ENCODE measurements around the gene HOXA9. TPM values are rescaled to one million over a fixed set of nuclear protein-coding genes. Genes with fewer than 3 reads are reported as not detected.

The HOXA9 gene
- total and polyA plus RNA-seq, 2 of the 8 experiments (the other 6 are each of a cell fraction or from before 2014, with no cell fraction given): not detected

DNA sequence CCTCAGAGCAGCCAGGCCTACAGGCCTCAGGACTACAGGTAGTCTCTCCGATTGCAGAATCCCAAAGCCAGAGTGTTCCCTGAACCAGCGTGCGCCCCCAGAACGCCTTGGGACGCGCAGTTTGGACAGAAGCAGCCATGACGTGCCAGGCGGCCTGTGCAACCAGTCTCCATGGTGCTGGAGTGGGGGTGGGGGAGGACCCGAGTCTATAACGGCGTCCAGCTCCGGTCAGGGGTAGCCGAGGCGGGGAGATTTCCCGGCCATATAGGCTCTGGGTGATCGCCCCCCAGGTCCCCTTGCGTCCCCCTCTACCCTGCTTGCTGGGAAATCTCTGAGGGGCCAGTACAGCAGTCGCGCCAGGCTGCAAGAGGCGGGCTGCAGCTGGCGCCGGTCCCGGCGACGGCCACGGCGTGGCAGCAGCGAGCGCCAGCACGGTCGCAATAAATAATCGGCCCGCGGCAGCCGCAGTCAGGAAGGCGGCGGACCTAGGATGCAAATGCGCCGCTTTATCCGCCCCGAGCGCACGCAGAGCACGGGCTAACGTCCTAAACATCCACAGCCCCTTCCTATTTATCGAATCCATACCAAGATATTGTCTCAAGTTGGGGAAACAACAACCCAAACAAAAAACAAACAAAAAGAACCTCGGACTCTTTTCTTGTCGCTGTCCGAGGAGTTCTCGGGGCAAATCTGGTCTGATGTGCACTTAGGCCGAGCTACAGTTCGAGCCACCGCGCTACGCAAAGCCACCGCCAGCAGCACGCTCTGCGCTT lies 14.6 kb downstream of the HOXA9 start (continued):
- TF ChIP-seq CHD2 (IDR thresholded peaks at IDR 0.05; ENCODE audit: low read length): no peak
- no peak for TF ChIP-seq POLR2AphosphoS5 (IDR thresholded peaks at IDR 0.05; ENCODE audit: low read depth, low read length)
- no peak for TF ChIP-seq SIX5 (IDR thresholded peaks at IDR 0.05; ENCODE audit: low read depth, low read length)
- no peak for TF ChIP-seq TEAD4 (IDR thresholded peaks at IDR 0.05; ENCODE audit: low read depth, low read length)
- no peak for TF ChIP-seq ZNF274 (IDR thresholded peaks at IDR 0.05; ENCODE audit: borderline replicate concordance, extremely low read depth, low read length)
- TF ChIP-seq BCL11A (IDR thresholded peaks at IDR 0.05; ENCODE audit: low read depth in 2 of 2, low read length in 2 of 2): no peak
- no peak for TF ChIP-seq SAP30 (IDR thresholded peaks at IDR 0.05; ENCODE audit: insufficient read depth, insufficient replicate concordance, low read length)
- TF ChIP-seq KDM1A (IDR thresholded peaks at IDR 0.05; ENCODE audit: borderline replicate concordance, low read length): no peak
- TF ChIP-seq KDM5A (IDR thresholded peaks at IDR 0.05; ENCODE audit: low read length): no peak
- TF ChIP-seq RXRA (IDR thresholded peaks at IDR 0.05; ENCODE audit: insufficient read depth, low read depth, low read length): no peak
- no peak for TF ChIP-seq BRCA1 (IDR thresholded peaks at IDR 0.05; ENCODE audit: low read depth, low read length)
- TF ChIP-seq RAD21 (IDR thresholded peaks at IDR 0.05 in 1 of 2, conservative IDR thresholded peaks at IDR 0.05 in 1 of 2; ENCODE audit: low read depth in 2 of 2, low read length in 2 of 2): peak; percentile 48 to 66
- TF ChIP-seq SIN3A (conservative IDR thresholded peaks at IDR 0.05 in 1 of 2, IDR thresholded peaks at IDR 0.05 in 1 of 2; ENCODE audit: low read depth in 1 of 2, low read length in 2 of 2): no peak
- TF ChIP-seq NRF1 (IDR thresholded peaks at IDR 0.05; ENCODE audit: low read depth, low read length): no peak
- no peak for TF ChIP-seq CBX5 (IDR thresholded peaks at IDR 0.05; ENCODE audit: low read depth, low read length)
- TF ChIP-seq PHF8 (conservative IDR thresholded peaks at IDR 0.05; ENCODE audit: low read depth, low read length): no peak
- TF ChIP-seq JUND (IDR thresholded peaks at IDR 0.05; ENCODE audit: low read length): no peak
- TF ChIP-seq RFX5 (IDR thresholded peaks at IDR 0.05; ENCODE audit: borderline replicate concordance, low read depth, low read length): no peak
- TF ChIP-seq EZH2 (IDR thresholded peaks at IDR 0.05; ENCODE audit: low read depth, low read length, severe bottlenecking): peak; percentile 13
- TF ChIP-seq, protein P1, sequence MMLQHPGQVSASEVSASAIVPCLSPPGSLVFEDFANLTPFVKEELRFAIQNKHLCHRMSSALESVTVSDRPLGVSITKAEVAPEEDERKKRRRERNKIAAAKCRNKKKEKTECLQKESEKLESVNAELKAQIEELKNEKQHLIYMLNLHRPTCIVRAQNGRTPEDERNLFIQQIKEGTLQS (IDR thresholded peaks at IDR 0.05; ENCODE audit: insufficient read depth, low read depth, low read length): no peak
- no peak for TF ChIP-seq SP4 (IDR thresholded peaks at IDR 0.05; ENCODE audit: low read length)
- TF ChIP-seq CREB1 (IDR thresholded peaks at IDR 0.05): peak; percentile 36; the same call in 1 of the 2 replicates
- peak; percentile 53; the same call in 1 of the 2 replicates for TF ChIP-seq YY1 (IDR thresholded peaks at IDR 0.05; ENCODE audit: low read depth, low read length)
- no peak for TF ChIP-seq HDAC6 (IDR thresholded peaks at IDR 0.05; ENCODE audit: low read depth, low read length)
- peak; percentile 51 for TF ChIP-seq SUZ12 (IDR thresholded peaks at IDR 0.05; ENCODE audit: low read length)

Data from H1 (cell line).